Left lung (tissue), 14 donors: Measurements from ENCODE around the gene PTBP3. TPM values are rescaled to one million over a fixed set of nuclear protein-coding genes. Genes with fewer than 3 reads are reported as not detected.

Experiments
- ATAC-seq: fragments of 200-7000 bp; cut with Tn5 transposase; one replicate; pipeline ENCODE4 v1.9.1; 2020; ENCODE audit warnings: moderate library complexity
- DNase-seq, 4 donors: peaks; one replicate each; pipeline ENCODE4 v3.0.0-alpha.2; 2013 to 2020
- H3K27ac ChIP-seq, 2 donors: fragments of 200-600 bp; sonication (generic) in 1 of 2; one replicate each; pipeline versions ENCODE4 v1.5.0 to v1.8.0; 2020 to 2021
- H3K27me3 ChIP-seq, 2 donors: fragments of 200-600 bp; sonication (generic) in 1 of 2; one replicate each; pipeline versions ENCODE4 v1.5.0 to v1.8.0; 2020 to 2021
- H3K36me3 ChIP-seq, 2 donors: fragments of 200-600 bp; sonication (generic) in 1 of 2; one replicate each; pipeline versions ENCODE4 v1.5.0 to v1.8.0; 2020 to 2021
- H3K4me1 ChIP-seq, 2 donors: fragments of 200-600 bp; one replicate each; pipeline ENCODE4 v1.8.0; 2021
- H3K4me3 ChIP-seq, 2 donors: fragments of 200-600 bp; sonication (generic) in 1 of 2; one replicate each; pipeline versions ENCODE4 v1.5.0 to v1.8.0; 2020 to 2021; ENCODE audit warnings: mild to moderate bottlenecking in 1 of 2
- H3K9me3 ChIP-seq, 2 donors: fragments of 200-600 bp; sonication (generic) in 1 of 2; one replicate each; pipeline versions ENCODE4 v1.5.0 to v1.8.0; 2020 to 2021
- CTCF ChIP-seq, 2 donors: fragments of 200-600 bp; sonication (generic) in 1 of 2; IDR thresholded peaks; one replicate each; pipeline versions ENCODE4 v1.5.0 to v1.8.0; 2021; ENCODE audit warnings: antibody characterized with exemption in 2 of 2
- intact Hi-C, 2 donors: fragments of 100-400 bp; cut with DNase I; formaldehyde crosslinking; loops; one replicate each; pipeline versions ENCODE4 v1.11.2 to v1.14.2; 2022
- long read RNA-seq, 12 donors: library from polyadenylated mRNA in 2 of 12; unstranded in 2 of 12; transcript quantifications; one replicate each; pipeline ENCODE4 v2.0.0 and lab custom pipeline, GENCODE V29; 2019 to 2026
- polyA plus RNA-seq, 6 donors: library from polyadenylated mRNA; unstranded; fragments of 120-200 nt; gene quantifications; one replicate each; pipeline ENCODE4 v1.2.1, GENCODE V29; 2013; ENCODE audit not compliant: insufficient read length in 6 of 6
- total RNA-seq, 2 donors: library from RNA; stranded (reverse); fragmentation: NEBNext Ultra II Directional; extraction: Animal tissue kit (Norgen Biotek cat#: 25700); gene quantifications; one replicate each; pipeline ENCODE4 v1.2.1, GENCODE V29; 2021
- donor health status: DM: no; HTN: yes; CAD: no.
- donor health status: DM: no; HTN: no; CAD: no.

Gene PTBP3, protein sequence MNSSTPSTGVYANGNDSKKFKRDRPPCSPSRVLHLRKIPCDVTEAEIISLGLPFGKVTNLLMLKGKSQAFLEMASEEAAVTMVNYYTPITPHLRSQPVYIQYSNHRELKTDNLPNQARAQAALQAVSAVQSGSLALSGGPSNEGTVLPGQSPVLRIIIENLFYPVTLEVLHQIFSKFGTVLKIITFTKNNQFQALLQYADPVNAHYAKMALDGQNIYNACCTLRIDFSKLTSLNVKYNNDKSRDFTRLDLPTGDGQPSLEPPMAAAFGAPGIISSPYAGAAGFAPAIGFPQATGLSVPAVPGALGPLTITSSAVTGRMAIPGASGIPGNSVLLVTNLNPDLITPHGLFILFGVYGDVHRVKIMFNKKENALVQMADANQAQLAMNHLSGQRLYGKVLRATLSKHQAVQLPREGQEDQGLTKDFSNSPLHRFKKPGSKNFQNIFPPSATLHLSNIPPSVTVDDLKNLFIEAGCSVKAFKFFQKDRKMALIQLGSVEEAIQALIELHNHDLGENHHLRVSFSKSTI
- total RNA-seq (10 to 100 TPM; 70.9 to 97.0 TPM), polyA plus RNA-seq (10 to 100 TPM; 38.9 to 47.8 (median 42.7) TPM)
- long read RNA-seq, donor 1, full-length matches to known transcripts, result 6 of 12 reads
- long read RNA-seq, donor 1, partial matches to known transcripts, result 6 of 12 reads
- long read RNA-seq, donor 1, other reads (novel, unspliced or antisense), result 0 of 12 reads
- long read RNA-seq, donor 2, partial matches to known transcripts, result 6 of 6 reads
- long read RNA-seq, donor 2, other reads (novel, unspliced or antisense), result 0 of 6 reads
- long read RNA-seq, donor 3, full-length matches to known transcripts, result 1 of 1 reads
- long read RNA-seq, donor 3, partial matches to known transcripts, result 0 of 1 reads
- long read RNA-seq, donor 3, other reads (novel, unspliced or antisense), result 0 of 1 reads
- long read RNA-seq, donor 4, partial matches to known transcripts, result 0 of 3 reads
- long read RNA-seq, donor 4, other reads (novel, unspliced or antisense), result 3 of 3 reads
- long read RNA-seq, donor 5, full-length matches to known transcripts, result 1 of 1 reads
- long read RNA-seq, donor 5, partial matches to known transcripts, result 0 of 1 reads
- long read RNA-seq, donor 5, other reads (novel, unspliced or antisense), result 0 of 1 reads
- long read RNA-seq, donor 6, result 0 reads
- long read RNA-seq, donor 7, full-length matches to known transcripts, result 2 of 2 reads
- long read RNA-seq, donor 7, partial matches to known transcripts, result 0 of 2 reads
- long read RNA-seq, donor 7, other reads (novel, unspliced or antisense), result 0 of 2 reads
- long read RNA-seq, donor 8, full-length matches to known transcripts, result 2 of 2 reads
- long read RNA-seq, donor 8, partial matches to known transcripts, result 0 of 2 reads
- long read RNA-seq, donor 8, other reads (novel, unspliced or antisense), result 0 of 2 reads
- long read RNA-seq, donor 9, result 0 reads
- long read RNA-seq, donor 10, partial matches to known transcripts, result 0 of 1 reads
- long read RNA-seq, donor 10, other reads (novel, unspliced or antisense), result 1 of 1 reads
- long read RNA-seq, donor 11, result 0 reads
- long read RNA-seq, donor 12, result 0 reads

DNA sequence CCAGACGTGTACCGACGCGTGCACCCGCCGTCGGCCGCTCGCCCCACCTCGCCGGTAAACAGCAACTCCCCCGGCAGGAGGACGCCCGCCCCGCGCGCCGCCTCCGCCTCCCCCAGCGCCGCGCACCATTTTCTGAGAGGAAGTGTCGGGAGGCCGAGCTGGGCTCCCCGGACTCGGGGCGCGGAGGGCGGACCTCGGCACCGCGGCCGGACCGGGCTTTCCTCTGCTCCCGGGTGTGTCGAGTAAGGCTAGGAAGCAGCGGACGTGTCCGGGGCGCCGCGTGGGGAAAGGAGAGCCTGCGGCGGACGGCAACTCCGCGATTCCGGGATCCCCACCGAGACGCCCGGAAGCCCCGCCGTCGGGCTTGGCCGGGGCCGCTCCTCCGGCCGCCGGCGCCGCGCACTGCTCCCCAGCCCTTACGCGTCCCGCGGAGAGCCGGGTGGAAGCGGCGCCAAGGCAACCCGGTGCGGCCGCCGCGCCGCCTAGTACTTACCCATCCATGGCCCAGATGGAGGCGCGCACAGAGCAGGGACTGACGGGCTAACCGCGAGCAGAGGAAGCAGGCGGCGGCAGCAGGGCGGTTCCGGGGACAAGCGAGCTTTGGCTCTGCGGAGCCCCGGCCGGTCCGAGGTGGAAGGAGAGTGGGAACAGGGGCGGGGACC is at the start of gene PTBP3:
PTBP3 (minus strand) TSS at position 643 of the 662 bp plus-strand sequence. CDS start 35,754 bp downstream, outside the sequence.
- intact Hi-C loops, result no loop called here
- H3K9me3 ChIP-seq, result no peaks in the 10 kb centered on the region
- ATAC-seq (peak; percentile 77), DNase-seq (peak; percentile 55 to 97 (median 83))
- no peaks in the 10 kb centered on the region for H3K36me3 ChIP-seq
- H3K4me3 ChIP-seq, result peak within 1 kb of the TSS; percentile 89 to 93
- peak in 1 of 2 donors; percentile 1 for TF ChIP-seq CTCF (IDR thresholded peaks at IDR 0.05)
- no peaks in the 10 kb centered on the region for H3K27me3 ChIP-seq
- H3K4me1 ChIP-seq, result peaks cover 7 to 43% of the 10 kb centered on the region in 2 donors
- peak within 1 kb of the TSS; percentile 100 for H3K27ac ChIP-seq

DNA sequence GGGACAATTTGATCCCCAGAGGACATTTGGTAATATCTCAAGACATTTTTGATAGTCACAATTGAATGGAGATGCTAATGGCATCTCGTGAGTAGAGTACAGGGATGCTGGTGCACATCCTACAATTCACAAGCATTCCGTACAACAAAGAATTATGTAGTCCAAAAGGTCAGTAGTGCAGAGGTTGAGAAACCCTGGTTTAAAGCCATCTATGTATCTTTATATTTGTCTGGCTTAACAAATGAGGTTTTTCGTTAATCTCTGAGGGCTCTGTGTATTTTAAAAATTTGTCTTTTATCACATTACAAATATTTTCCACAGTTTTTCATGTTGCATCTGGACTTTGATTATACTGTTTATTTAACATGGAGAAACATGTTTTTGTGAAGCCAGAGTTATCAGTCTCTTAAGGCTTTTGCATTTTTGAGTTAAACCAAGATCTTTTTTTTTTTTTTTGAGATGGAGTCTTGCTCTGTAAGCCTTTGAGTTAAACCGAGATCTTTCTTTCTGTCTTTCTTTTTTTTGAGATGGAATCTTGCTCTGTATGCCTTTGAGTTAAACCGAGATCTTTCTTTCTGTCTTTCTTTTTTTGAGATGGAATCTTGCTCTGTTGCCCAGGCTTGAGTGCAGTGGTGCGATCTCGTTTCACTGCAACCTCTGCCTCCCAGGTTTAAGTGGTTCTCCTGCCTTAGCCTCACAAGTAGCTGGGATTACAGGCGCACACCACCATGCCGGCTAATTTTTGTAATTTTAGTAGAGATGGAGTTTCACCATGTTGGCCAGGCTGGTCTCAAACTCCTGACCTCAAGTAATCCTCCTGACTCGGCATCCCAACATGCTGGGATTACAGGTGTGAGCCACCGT is 49.3 kb upstream of the PTBP3 start:
- intact Hi-C loops, result no loop called here
- H3K36me3 ChIP-seq, result no peaks in the 10 kb centered on the region
- ATAC-seq (no peak), DNase-seq (no peak)
- H3K27ac ChIP-seq, result no peak overlapping the region
- no peaks in the 10 kb centered on the region for H3K27me3 ChIP-seq
- TF ChIP-seq CTCF (IDR thresholded peaks at IDR 0.05), result no peak
- H3K9me3 ChIP-seq, result no peaks in the 10 kb centered on the region
- peaks cover 0 to 52% of the 10 kb centered on the region in 2 donors for H3K4me1 ChIP-seq
- H3K4me3 ChIP-seq, result no peak overlapping the region

- intact Hi-C loops, result no loop called here
Measured at GRCh38 chr9:112382066-112382465, 48.6 kb upstream of the PTBP3 start.

More at GRCh38 chr9:112382066-112382465, 48.6 kb upstream of the PTBP3 start:
- H3K36me3 ChIP-seq, result no peaks in the 10 kb centered on the region
- no peak for DNase-seq
- no peak for ATAC-seq
- no peak overlapping the region for H3K27ac ChIP-seq
- no peak overlapping the region for H3K4me3 ChIP-seq
- no peaks in the 10 kb centered on the region for H3K27me3 ChIP-seq
- no peak for TF ChIP-seq CTCF (IDR thresholded peaks at IDR 0.05)
- H3K4me1 ChIP-seq, result peaks cover 0 to 59% of the 10 kb centered on the region in 2 donors
- no peaks in the 10 kb centered on the region for H3K9me3 ChIP-seq
